ENCODE measurements around the gene LITAF. TPM values are rescaled to one million over a fixed set of nuclear protein-coding genes. Genes with fewer than 3 reads are reported as not detected.

LITAF gene
- polyA plus RNA-seq, 2 of the 4 experiments (the other 2 are of a cell fraction), result 197 to 227 TPM

DNA sequence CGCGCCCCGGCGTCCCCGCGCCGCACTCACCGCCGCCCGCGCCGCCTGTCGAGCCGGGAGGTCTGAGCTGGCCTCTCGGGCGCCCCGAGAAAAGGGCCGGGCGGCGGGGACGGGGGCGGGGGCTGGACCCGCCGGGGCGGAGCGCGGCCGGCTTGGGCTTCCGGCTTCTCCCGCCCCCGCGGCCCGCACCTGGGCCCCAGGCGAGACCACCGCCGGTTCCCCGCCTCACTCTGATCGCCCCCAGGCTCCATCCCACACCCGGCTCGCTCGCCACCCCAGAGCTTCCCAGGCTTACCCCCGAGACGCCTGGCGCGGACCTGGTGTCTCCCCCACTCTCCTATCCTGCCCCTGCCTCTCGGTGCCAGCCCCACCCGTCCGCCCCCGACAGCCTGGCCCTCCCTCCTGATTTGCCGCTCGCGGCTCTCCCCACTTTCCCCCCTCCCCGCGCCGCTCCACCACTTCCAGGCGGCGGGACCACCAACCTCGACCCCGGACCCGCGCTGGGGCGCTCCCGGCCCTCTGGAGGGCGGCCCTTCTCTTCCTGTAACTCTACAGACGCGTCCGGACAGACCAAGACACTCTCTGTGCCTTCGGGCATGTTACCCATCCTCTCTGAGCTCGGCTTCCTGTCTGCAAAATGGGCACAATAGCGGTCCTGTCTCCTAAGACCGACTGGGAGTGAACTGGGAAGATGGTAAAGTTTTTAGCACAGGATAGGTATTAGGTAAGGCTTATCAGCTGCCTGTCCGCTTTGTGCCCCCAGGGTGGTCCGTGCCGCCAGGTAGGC lies at the start of gene LITAF (continued):
- TF ChIP-seq EHF (CRISPR knock-in tag; IDR thresholded peaks at IDR 0.05), result no peak
- TF ChIP-seq, protein P1, sequence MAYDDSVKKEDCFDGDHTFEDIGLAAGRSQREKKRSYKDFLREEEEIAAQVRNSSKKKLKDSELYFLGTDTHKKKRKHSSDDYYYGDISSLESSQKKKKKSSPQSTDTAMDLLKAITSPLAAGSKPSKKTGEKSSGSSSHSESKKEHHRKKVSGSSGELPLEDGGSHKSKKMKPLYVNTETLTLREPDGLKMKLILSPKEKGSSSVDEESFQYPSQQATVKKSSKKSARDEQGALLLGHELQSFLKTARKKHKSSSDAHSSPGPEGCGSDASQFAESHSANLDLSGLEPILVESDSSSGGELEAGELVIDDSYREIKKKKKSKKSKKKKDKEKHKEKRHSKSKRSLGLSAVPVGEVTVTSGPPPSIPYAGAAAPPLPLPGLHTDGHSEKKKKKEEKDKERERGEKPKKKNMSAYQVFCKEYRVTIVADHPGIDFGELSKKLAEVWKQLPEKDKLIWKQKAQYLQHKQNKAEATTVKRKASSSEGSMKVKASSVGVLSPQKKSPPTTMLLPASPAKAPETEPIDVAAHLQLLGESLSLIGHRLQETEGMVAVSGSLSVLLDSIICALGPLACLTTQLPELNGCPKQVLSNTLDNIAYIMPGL (CRISPR knock-in tag; IDR thresholded peaks at IDR 0.05; ENCODE audit: borderline replicate concordance), result no peak
- TF ChIP-seq, protein P2, sequence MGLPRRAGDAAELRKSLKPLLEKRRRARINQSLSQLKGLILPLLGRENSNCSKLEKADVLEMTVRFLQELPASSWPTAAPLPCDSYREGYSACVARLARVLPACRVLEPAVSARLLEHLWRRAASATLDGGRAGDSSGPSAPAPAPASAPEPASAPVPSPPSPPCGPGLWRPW (IDR thresholded peaks at IDR 0.05), result no peak
- TF ChIP-seq POLR2A (IDR thresholded peaks at IDR 0.05; ENCODE audit: low read length), result peak; percentile 58
- TF ChIP-seq, protein P3, sequence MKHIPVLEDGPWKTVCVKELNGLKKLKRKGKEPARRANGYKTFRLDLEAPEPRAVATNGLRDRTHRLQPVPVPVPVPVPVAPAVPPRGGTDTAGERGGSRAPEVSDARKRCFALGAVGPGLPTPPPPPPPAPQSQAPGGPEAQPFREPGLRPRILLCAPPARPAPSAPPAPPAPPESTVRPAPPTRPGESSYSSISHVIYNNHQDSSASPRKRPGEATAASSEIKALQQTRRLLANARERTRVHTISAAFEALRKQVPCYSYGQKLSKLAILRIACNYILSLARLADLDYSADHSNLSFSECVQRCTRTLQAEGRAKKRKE (CRISPR knock-in tag; IDR thresholded peaks at IDR 0.05; ENCODE audit: low read depth), result no peak
- TF ChIP-seq MAFK (IDR thresholded peaks at IDR 0.05; ENCODE audit: partially characterized antibody), result no peak
- peak; percentile 68; the same call in 1 of the 2 replicates for TF ChIP-seq HDAC2 (IDR thresholded peaks at IDR 0.05)
- no peak for TF ChIP-seq ZFP36 (IDR thresholded peaks at IDR 0.05; ENCODE audit: borderline replicate concordance, partially characterized antibody)

DNA sequence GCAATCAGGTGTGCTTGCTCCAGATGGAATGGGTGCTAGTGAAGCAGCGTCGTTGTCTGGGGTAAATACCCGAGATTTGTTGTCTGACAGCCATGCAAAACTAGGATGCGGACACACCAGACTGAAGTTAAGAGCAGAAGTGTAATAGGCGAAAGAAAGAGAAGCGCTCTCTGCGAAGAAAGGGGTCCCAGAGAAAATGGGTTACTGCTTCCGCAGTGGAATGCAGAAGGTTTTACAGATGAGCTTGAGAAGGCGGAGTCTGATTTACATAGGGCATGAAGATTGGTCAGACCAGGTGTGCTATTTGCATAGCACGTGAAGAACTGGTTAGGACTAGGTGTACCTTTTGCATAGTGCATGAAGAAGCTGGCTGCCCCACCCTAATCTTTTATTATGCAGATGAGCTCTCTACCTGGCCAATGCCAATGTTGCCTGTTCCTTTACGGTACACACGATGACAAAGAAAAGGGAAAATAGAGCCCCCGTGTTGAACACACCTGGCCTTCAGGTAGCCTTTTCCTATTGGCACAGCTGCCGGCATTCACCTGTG lies 49.5 kb upstream of the LITAF start:
- ChIA-PET POLR2A (interaction anchor here (1.1 kb wide), 1 partner anchor 49 kb away, joined by 3 read pairs; the partner anchor contains the start of gene LITAF), CTCF (interaction anchor here (1.1 to 2.2 kb wide), 4 partner anchors 9 to 240 kb away, joined by 3 to 9 read pairs (median 4); no protein-coding TSS in a partner anchor)
- WGBS (ENCODE audit: missing lambda C conversion rate), result 91% methylated on average over 14 of the region's 14 CpGs
- no peak for TF ChIP-seq NR3C1 (IDR thresholded peaks at IDR 0.05)
- TF ChIP-seq HOXB5 (CRISPR knock-in tag; IDR thresholded peaks at IDR 0.05), result no peak
- TF ChIP-seq MYC (IDR thresholded peaks at IDR 0.05; ENCODE audit: borderline replicate concordance, low read length), result no peak
- no peak for TF ChIP-seq EP300 (IDR thresholded peaks at IDR 0.05)
- TF ChIP-seq POLR2A (IDR thresholded peaks at IDR 0.05; ENCODE audit: low read length), result no peak
- TF ChIP-seq, protein P2 (IDR thresholded peaks at IDR 0.05), result no peak
- TF ChIP-seq RARB (CRISPR knock-in tag; IDR thresholded peaks at IDR 0.05), result no peak
- no peak for TF ChIP-seq PHF8 (IDR thresholded peaks at IDR 0.05; ENCODE audit: borderline replicate concordance, low read depth)
- TF ChIP-seq, protein P3 (CRISPR knock-in tag; IDR thresholded peaks at IDR 0.05; ENCODE audit: low read depth), result no peak
- Histone ChIP-seq H3K4me1 (peaks cover 52% of the 10 kb centered on the region), H3K4me2 (no peak overlapping the region), H3K4me3 (no peak overlapping the region), H3K9me3 (no peaks in the 10 kb centered on the region), H3K27ac (peak overlapping the region; percentile 78 to 89)
- ATAC-seq (no peak), FAIRE-seq (no peak), DNase-seq (ENCODE audit: low read depth in 1 of 2, low spot score in 1 of 2) (no peak)

DNA sequence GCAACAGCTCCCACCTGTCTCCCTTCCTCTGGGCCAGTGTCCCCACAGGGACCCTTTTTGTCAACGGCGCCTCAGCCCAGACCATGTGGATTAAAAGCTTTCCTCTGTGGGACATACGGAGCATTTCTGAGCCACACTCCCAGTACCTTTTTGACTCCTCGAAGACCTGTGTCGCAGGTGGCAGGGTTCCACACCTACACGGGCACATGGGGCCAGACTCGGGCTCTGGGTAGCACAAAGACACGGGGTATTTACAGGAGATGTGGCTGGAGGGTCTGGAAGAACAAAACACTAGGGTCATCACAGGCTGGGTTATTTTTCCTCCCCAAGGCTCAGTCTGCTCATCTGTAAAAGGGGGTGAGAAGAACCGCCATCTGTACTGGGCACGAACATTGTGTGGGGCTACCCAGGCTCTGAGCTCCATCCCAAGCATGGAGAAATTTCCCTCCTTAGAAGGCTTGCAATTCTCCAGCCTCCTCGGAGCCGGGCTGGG lies 49.0 kb upstream of the LITAF start:
- DNase-seq (ENCODE audit: low read depth in 1 of 2, low spot score in 1 of 2) (no peak), ATAC-seq (no peak), FAIRE-seq (no peak)
- Histone ChIP-seq H3K4me2 (no peak overlapping the region), H3K27ac (peak overlapping the region; percentile 45 to 89; a peak in 5 of 6 replicates), H3K9me3 (no peaks in the 10 kb centered on the region), H3K4me1 (peaks cover 46% of the 10 kb centered on the region), H3K4me3 (no peak overlapping the region)
- no peak for TF ChIP-seq EHMT2 (IDR thresholded peaks at IDR 0.05; ENCODE audit: low read depth)
- POLR2A ChIA-PET, result interaction anchor here (1.1 kb wide), 1 partner anchor 48 kb away, joined by 3 read pairs; the partner anchor contains the start of gene LITAF
- 90% methylated on average over 10 of the region's 12 CpGs for WGBS (ENCODE audit: missing lambda C conversion rate)
- CTCF ChIA-PET, result interaction anchor here (1.1 to 2.2 kb wide), 5 partner anchors 9 to 240 kb away, joined by 3 to 9 read pairs (median 4); no protein-coding TSS in a partner anchor

Measured in A549 (cell line).